HAP-1 (cell line): ENCODE measurements around the gene KDM4D.
A peak's percentile ranks its signal among the peaks of the same experiment; 100 is the strongest.
"Not testable (repeated sequence)": the region's sequence is repeated elsewhere in the genome, so short reads cannot be mapped to it uniquely, and the experiment has no call there.

Experiments
- DNase-seq, 2 experiments: peaks; one replicate each; pipeline ENCODE4 v3.0.0-alpha.2; 2016 to 2020; ENCODE audit warnings: low spot score in 2 of 2
- H3K27me3 ChIP-seq: fragments of 250-450 bp; sonication (Bioruptor Pico); 2 replicates; pipeline ENCODE4 v1.5.1; 2020; ENCODE audit warnings: low read depth, mild to moderate bottlenecking, moderate library complexity
- H3K36me3 ChIP-seq: fragments of 250-450 bp; sonication (Bioruptor Pico); replicated peaks from 2 replicates; pipeline ENCODE4 v1.5.1; 2020; ENCODE audit warnings: mild to moderate bottlenecking
- H3K4me1 ChIP-seq: fragments of 250-450 bp; sonication (Bioruptor Pico); 2 replicates; pipeline ENCODE4 v1.5.1; 2020; ENCODE audit warnings: mild to moderate bottlenecking
- H3K4me3 ChIP-seq: fragments of 250-450 bp; sonication (Bioruptor Pico); 2 replicates; pipeline ENCODE4 v1.5.1; 2020; ENCODE audit warnings: mild to moderate bottlenecking, moderate library complexity
- H3K9me3 ChIP-seq: fragments of 250-450 bp; sonication (Bioruptor Pico); 2 replicates; pipeline ENCODE4 v1.5.1; 2020; ENCODE audit warnings: mild to moderate bottlenecking, moderate library complexity
- in situ Hi-C: fragments of 300-500 bp; cut with MboI; formaldehyde crosslinking; loops from 3 replicates; pipeline ENCODE4 v1.14.3; 2020; ENCODE audit warnings: low sequenced_read_pairs, inconsistent platforms, mixed read lengths

The KDM4D gene

DNA sequence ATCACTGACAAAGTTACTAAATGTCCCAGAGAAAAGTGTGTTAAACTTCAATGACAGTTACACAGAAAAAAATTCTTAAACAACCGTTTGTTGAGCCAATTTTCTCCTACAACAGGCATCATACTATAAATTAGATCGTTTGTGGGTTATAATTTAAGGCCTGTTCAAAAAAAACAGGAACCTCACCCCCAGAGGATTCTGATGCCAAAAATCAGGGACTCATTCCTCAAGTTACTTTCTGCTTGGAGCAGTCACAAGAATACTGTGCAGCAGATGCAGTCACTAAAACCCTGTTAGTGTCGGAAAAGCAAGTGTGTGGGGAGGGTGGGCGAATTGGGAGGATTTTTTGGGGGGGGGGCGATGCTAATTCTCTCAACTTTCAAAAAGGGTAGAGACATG lies 810 bp upstream of the KDM4D start:
- Histone ChIP-seq H3K36me3 (peaks cover 48% of the 10 kb centered on the region), H3K4me1 (peaks cover 14% of the 10 kb centered on the region; the same call in 1 of the 2 replicates), H3K4me3 (peak overlapping the region; percentile 74), H3K9me3 (no peaks in the 10 kb centered on the region), H3K27me3 (no peaks in the 10 kb centered on the region)
- in situ Hi-C loops, result no loop called here
- DNase-seq, result no peak

DNA sequence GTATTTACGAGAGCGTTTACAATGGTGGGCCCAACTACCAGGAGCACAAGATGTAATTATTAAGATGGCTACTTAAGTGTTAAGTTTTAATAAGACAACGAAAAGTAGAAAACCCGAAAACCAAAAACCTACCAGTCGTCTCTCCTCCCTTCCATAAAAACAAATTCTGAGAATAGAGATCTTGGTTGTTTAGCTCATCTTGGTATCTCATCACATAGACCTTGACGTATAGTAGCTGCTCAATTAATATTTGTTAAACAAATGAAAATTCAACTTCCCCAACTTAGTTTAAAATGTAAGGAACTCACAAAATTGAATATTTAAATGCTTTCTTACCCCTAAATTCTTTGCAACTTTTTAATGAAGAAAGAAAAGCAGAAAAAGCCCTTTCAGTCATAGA lies 669 bp downstream of the KDM4D start:
- Histone ChIP-seq H3K36me3 (peaks cover 33% of the 10 kb centered on the region), H3K9me3 (no peaks in the 10 kb centered on the region), H3K4me1 (peaks cover 14% of the 10 kb centered on the region; the same call in 1 of the 2 replicates), H3K4me3 (peak overlapping the region; percentile 74), H3K27me3 (no peaks in the 10 kb centered on the region)
- in situ Hi-C loops, result no loop called here
- DNase-seq, result no peak

DNA sequence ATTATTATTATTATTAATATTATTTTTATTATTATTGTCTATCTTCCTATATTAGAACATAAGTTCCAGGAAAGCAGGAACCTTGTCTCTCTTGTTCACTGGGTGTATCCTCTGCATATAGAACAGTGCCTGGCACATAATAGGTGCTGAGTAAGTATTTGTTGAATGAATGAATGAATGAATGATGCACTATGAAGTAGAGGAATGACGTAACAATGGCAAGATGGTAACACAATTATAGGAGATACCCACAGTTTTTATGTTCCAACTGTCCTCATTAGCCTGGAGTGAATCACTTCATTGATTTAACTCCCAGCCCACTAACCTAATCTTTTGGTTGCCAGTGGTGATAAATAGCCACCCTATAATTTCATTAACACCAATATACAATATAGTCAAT lies 2.1 kb downstream of the KDM4D start:
- DNase-seq, result no peak
- no peaks in the 10 kb centered on the region for H3K9me3 ChIP-seq
- in situ Hi-C loops, result no loop called here

DNA sequence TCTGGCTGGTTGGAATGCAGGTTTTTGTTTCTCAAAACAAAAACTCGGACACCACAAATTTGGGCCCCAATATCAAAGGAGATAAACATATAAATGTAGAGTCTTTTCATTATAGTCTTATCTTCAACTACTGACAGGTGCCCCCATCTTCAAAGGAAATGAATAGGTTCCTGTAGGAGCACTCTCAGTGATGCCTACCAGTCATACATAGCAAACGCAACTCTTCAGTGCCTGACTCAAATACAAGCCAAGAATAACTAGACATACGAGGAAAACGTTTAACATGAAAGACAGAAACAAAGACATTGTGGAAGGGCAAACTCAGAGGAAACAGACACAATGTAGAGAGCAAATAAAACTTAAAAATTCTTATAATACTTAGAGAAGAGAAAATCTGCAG lies 13.9 kb downstream of the KDM4D start:
- Histone ChIP-seq H3K4me1 (no peaks in the 10 kb centered on the region), H3K36me3 (no peaks in the 10 kb centered on the region), H3K27me3 (no peaks in the 10 kb centered on the region; the same call in 1 of the 2 replicates), H3K9me3 (no peaks in the 10 kb centered on the region), H3K4me3 (no peak overlapping the region)
- DNase-seq, result no peak
- in situ Hi-C loops, result no loop called here

More for the DNA sequence above, 2.1 kb downstream of the KDM4D start:
- Histone ChIP-seq H3K4me1 (peaks cover 14% of the 10 kb centered on the region; the same call in 1 of the 2 replicates), H3K4me3 (no peak overlapping the region), H3K36me3 (peaks cover 19% of the 10 kb centered on the region), H3K27me3 (no peaks in the 10 kb centered on the region)

DNA sequence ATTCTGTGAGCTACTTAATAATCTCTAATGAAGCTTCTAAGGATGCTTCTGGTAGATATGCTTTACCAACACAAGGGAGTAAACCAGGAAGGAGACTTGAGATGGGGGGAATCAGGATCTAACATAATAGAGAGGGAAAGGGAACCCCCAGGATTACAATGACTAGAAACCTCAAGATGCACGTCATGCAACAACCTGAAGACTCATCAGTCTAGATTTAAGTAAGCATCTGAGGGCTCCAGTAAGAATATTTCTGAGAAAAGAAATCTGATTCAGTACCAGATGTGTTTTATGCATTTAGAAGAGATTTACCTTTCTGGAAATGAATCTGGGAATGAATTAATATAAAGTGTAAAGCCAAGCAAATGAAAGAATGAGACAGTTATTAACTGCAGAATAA lies 15.2 kb downstream of the KDM4D start:
- H3K4me3 ChIP-seq, result no peak overlapping the region
- no peaks in the 10 kb centered on the region for H3K9me3 ChIP-seq
- DNase-seq, result no peak
- H3K4me1 ChIP-seq, result no peaks in the 10 kb centered on the region
- in situ Hi-C loops, result no loop called here
- H3K36me3 ChIP-seq, result no peaks in the 10 kb centered on the region
- no peaks in the 10 kb centered on the region; the same call in 1 of the 2 replicates for H3K27me3 ChIP-seq

DNA sequence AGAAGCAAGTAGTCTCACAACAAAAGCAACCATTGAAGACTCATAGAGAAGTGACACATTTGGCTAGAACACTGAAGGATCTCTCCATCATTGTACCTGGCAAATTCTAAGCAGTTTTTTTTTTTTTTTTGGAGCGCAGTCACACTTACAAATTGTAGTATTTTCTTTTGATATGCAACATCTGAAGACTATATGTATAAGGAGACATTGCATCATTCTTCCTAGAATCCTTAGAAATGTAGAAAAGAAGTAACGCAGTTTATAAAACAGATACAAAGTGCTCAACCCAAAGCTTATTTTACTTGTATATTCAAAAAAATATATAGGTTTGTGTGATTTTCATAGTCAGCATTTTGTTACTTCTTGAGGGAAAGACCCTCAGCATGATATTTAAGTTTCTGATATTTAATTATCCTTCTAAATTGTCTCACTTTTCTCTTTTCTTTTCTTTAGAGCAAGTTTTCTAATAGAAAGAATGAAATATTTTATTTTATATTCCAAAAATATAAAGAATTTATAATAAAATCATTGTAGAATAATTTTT lies 20.0 kb downstream of the KDM4D start:
- Histone ChIP-seq H3K4me1 (no peaks in the 10 kb centered on the region), H3K9me3 (no peaks in the 10 kb centered on the region), H3K4me3 (no peak overlapping the region), H3K36me3 (no peaks in the 10 kb centered on the region), H3K27me3 (no peaks in the 10 kb centered on the region; the same call in 1 of the 2 replicates)
- DNase-seq, result no peak
- in situ Hi-C loops, result no loop called here

DNA sequence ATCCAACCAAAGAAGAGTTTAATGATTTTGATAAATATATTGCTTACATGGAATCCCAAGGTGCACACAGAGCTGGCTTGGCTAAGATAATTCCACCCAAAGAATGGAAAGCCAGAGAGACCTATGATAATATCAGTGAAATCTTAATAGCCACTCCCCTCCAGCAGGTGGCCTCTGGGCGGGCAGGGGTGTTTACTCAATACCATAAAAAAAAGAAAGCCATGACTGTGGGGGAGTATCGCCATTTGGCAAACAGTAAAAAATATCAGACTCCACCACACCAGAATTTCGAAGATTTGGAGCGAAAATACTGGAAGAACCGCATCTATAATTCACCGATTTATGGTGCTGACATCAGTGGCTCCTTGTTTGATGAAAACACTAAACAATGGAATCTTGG lies 23.9 kb downstream of the KDM4D start:
- Histone ChIP-seq H3K4me1 (no peaks in the 10 kb centered on the region), H3K36me3 (no peaks in the 10 kb centered on the region), H3K9me3 (no peaks in the 10 kb centered on the region), H3K4me3 (no peak overlapping the region), H3K27me3 (no peaks in the 10 kb centered on the region; the same call in 1 of the 2 replicates)
- no peak for DNase-seq
- in situ Hi-C loops, result no loop called here

DNA sequence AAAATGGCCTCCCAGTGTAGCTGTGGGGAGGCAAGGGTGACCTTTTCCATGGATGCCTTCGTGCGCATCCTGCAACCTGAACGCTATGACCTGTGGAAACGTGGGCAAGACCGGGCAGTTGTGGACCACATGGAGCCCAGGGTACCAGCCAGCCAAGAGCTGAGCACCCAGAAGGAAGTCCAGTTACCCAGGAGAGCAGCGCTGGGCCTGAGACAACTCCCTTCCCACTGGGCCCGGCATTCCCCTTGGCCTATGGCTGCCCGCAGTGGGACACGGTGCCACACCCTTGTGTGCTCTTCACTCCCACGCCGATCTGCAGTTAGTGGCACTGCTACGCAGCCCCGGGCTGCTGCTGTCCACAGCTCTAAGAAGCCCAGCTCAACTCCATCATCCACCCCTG lies 24.8 kb downstream of the KDM4D start:
- Histone ChIP-seq H3K4me3 (no peak overlapping the region), H3K36me3 (no peaks in the 10 kb centered on the region), H3K9me3 (no peaks in the 10 kb centered on the region), H3K4me1 (no peaks in the 10 kb centered on the region), H3K27me3 (no peaks in the 10 kb centered on the region)
- no peak for DNase-seq
- in situ Hi-C loops, result no loop called here

DNA sequence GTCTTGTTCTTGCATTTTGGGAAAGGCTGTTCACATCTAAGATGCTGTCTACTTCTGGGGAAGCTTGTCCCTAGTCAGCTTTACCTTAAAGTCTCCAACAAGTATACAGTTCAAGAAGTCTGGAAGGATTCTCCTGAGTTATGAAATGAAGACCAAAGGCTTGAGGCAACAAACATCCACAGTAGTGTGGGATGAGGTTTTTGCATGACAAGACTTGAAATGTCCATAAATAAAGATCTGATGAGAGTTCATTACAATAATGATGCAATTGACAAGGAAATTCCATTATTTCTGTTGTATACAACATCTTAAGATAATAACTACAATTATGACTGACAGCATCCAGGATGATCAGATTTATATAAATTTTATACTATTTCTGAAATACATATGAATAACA lies 30.2 kb downstream of the KDM4D start:
- Histone ChIP-seq H3K36me3 (no peaks in the 10 kb centered on the region), H3K4me1 (no peaks in the 10 kb centered on the region), H3K9me3 (no peaks in the 10 kb centered on the region), H3K4me3 (no peak overlapping the region), H3K27me3 (0 out of 2 replicates have a peak, but pooled peaks cover 2% of the 10 kb centered on the region)
- in situ Hi-C loops, result no loop called here
- no peak for DNase-seq

DNA sequence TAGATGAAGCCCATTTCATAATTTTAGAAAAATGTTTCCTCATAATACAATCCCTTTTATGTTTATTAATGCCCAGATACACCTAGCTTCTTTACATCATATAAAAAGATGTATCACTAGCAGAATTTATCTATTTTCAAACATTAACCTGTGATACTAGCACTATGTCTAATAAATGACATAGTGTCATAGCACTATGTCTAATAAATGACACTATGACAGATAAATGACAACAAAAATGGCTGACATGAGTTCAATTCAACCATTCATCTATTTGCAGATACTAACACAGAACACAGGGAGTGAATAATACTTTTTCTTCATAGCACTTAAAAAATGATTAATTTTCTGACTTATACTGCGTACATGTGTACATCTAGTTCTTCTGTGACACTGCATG lies 32.1 kb downstream of the KDM4D start:
- no peak for DNase-seq
- Histone ChIP-seq H3K4me3 (no peak overlapping the region), H3K4me1 (no peaks in the 10 kb centered on the region), H3K36me3 (no peaks in the 10 kb centered on the region), H3K9me3 (no peaks in the 10 kb centered on the region), H3K27me3 (peaks cover 6% of the 10 kb centered on the region; the same call in 1 of the 2 replicates)
- in situ Hi-C loops, result no loop called here

DNA sequence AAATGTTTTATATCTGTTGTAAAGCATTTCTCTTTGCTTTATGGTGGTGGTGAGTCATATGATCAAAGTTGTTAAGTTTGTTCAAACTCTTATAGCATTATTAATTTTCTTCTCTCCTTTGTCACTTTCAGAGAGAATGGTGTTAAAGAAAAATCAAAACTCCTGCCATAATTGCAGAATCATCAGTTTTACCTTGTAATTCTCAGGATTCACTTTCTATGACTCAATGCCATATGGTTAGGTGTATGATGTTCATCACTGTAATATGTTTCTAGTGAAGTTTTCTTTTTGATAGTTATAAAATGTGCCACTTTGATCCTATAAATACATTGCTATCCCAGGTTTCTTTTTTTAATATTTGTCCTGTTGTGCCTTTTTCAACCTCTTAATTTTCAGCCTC lies 37.9 kb downstream of the KDM4D start:
- Histone ChIP-seq H3K4me3 (no peak overlapping the region), H3K4me1 (no peaks in the 10 kb centered on the region), H3K36me3 (no peaks in the 10 kb centered on the region), H3K9me3 (no peaks in the 10 kb centered on the region), H3K27me3 (peaks cover 6% of the 10 kb centered on the region; the same call in 1 of the 2 replicates)
- in situ Hi-C loops, result no loop called here
- no peak for DNase-seq

DNA sequence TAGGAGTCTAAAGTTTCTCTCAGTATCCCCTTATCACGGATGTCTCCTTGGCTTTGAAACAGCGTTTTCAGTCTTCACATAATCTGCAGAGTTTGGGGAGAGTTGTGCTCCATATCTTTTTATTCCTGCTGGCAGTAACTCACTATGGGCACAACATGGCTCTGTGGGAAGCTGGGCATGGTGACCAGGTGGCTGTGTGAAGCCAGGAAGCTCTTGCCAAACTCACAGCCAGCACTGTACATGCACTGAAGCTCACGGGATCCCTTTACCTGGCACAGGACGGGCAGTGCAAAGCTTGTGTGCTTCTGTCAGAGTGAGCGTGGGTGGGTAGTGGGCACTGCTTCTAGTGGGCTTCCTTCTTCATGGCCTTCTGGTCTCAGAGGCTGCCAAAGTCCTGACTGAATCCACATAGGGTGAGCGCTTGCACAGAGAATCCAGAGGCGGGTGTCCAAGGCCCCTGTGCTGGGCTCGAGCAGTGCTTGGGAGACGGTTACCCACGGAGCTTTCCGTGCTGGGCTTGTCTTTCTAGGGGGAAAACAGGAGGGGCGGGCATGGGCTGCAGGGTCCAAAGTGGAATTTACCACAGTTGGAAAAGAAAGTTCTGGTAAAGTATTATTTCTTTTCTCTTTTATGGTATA lies 40.8 kb downstream of the KDM4D start:
- no peaks in the 10 kb centered on the region for H3K4me1 ChIP-seq
- DNase-seq, result no peak
- no peak overlapping the region for H3K4me3 ChIP-seq
- peaks cover 4% of the 10 kb centered on the region; the same call in 1 of the 2 replicates for H3K27me3 ChIP-seq
- no peaks in the 10 kb centered on the region for H3K9me3 ChIP-seq
- H3K36me3 ChIP-seq, result no peaks in the 10 kb centered on the region
- in situ Hi-C loops, result no loop called here

DNA sequence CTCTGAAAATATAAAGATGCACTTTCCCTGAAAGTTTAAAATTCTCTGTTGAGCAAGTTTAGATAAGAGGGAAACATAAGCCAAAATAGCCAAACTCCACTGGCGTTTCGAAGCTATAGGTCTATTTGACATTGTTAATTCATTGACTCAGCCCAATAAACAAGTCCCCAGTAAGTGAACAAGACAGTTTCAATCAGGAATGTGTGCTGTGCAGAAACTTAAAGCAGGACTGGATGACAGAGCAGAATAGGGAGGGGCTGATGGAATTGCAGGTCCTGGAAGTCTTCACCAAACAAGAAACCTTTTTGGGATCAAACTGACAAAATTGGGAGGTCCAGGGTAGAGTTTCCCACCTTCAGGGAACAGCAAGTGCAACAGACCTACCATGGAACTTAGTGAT lies 42.6 kb downstream of the KDM4D start:
- no peak for DNase-seq
- in situ Hi-C loops, result no loop called here
- Histone ChIP-seq H3K36me3 (no peaks in the 10 kb centered on the region), H3K9me3 (no peaks in the 10 kb centered on the region), H3K4me1 (no peaks in the 10 kb centered on the region), H3K27me3 (no peaks in the 10 kb centered on the region), H3K4me3 (no peak overlapping the region)

DNA sequence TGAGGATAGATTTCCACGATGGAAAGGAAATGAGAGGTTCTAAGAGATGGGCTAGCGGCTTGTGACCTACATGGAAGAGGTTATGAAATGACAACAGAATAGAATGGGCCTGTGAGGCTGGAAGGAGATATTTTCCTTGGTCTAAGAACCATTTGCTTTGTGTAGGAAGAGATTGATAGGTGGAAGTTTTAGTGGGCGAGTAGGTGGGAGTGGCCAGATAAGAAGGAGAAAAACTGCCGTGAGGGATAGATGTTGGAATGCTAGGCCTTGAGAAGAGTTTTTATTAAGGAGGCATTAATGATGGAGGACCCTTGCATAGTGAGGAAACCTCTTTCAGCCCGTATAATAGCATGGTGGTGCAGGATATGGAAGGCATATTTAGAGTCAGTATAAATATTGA lies 48.0 kb downstream of the KDM4D start:
- H3K9me3 ChIP-seq, DNase-seq, H3K4me3 ChIP-seq, H3K36me3 ChIP-seq, H3K27me3 ChIP-seq, in situ Hi-C loops, H3K4me1 ChIP-seq: not testable (repeated sequence)

DNA sequence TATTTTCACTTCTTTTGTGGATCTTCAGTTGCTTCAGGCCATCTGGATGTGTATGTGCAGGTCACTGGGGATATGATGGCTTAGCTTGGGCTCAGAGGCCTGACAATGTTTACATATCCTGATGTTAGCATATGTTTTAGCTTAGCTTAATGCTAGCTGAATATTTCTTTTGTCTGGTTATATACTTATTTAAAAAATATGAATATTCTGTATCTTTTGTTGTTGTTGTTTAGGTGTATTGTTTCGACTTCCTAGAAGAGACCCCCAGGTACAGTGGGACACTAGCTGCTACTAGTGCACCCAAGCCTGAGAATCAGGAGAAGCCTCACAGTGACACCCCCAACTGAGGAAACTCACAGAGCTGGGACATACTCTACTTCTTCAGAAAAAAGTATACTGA lies 51.4 kb downstream of the KDM4D start, which contains the start of gene KDM4E:
Gene KDM4E, plus strand, starts transcription at position 301 of the 400 bp plus-strand sequence. CDS start 300 bp downstream, outside the sequence.
- no peak within 1 kb of the TSS for H3K4me3 ChIP-seq
- in situ Hi-C loops, result no loop called here

More for the DNA sequence above, 51.4 kb downstream of the KDM4D start, which contains the start of gene KDM4E:
- no peak for DNase-seq
- Histone ChIP-seq H3K27me3 (no peaks in the 10 kb centered on the region), H3K36me3 (no peaks in the 10 kb centered on the region), H3K4me1 (no peaks in the 10 kb centered on the region), H3K9me3 (no peaks in the 10 kb centered on the region)
